Measurements from ENCODE around the gene VSTM2L.

DNA sequence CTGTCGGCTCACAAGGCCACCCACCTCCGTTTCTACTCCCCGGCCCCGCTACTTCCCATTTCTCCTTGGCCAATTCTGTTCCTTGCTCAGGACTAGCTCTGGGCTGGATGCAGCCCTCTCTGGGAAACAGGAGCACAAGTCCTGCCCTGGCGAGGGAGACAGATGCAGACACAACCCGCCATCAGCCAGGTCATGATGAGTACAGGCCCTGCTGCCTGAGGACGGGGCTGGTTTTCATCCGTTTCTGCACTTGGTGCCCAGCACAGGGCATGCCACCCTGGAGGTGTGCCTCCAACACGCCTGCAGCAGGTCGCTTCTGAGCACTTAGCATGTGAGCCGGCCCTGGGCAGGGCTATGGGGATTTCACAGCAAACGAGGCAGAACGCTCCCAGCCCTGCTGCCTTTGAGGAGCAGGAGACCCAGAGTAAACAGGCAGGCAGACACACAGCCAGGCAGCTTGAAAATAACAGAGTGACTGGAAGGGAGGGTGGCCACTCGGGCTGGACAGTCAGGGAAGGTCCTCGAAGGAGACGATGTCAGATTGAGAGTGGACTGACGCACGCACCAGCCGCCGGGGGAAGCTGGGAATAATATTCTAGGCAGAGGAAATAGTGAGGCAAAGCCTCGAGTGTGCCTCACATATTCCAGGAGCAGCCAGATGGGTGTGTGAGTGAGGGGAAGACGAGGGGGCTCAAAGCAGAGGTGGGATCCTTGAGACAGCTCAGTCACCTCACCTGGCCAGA lies 21.2 kb upstream of the VSTM2L start:
- no peak for TF ChIP-seq EZH2 (IDR thresholded peaks at IDR 0.05; ENCODE audit: low read length, missing control alignments)
- TF ChIP-seq, protein P1, sequence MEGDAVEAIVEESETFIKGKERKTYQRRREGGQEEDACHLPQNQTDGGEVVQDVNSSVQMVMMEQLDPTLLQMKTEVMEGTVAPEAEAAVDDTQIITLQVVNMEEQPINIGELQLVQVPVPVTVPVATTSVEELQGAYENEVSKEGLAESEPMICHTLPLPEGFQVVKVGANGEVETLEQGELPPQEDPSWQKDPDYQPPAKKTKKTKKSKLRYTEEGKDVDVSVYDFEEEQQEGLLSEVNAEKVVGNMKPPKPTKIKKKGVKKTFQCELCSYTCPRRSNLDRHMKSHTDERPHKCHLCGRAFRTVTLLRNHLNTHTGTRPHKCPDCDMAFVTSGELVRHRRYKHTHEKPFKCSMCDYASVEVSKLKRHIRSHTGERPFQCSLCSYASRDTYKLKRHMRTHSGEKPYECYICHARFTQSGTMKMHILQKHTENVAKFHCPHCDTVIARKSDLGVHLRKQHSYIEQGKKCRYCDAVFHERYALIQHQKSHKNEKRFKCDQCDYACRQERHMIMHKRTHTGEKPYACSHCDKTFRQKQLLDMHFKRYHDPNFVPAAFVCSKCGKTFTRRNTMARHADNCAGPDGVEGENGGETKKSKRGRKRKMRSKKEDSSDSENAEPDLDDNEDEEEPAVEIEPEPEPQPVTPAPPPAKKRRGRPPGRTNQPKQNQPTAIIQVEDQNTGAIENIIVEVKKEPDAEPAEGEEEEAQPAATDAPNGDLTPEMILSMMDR (conservative IDR thresholded peaks at IDR 0.05 in 1 of 2, IDR thresholded peaks at IDR 0.05 in 1 of 2; ENCODE audit: low read depth in 1 of 2, low read length in 2 of 2) = no peak

Data from fibroblast of lung (primary cell).